ENCODE measurements around the gene PGAP3.
"Not testable (repeated sequence)": the region's sequence is repeated elsewhere in the genome, so short reads cannot be mapped to it uniquely, and the experiment has no call there.

PGAP3 gene

GRCh38 chr17:39715375-39716072 lies 27.7 kb upstream of the PGAP3 start:
- no peak for DNase-seq (ENCODE audit: low spot score)

GRCh38 chr17:39714234-39714633 lies 26.4 kb upstream of the PGAP3 start:
- DNase-seq (ENCODE audit: low spot score), result no peak

GRCh38 chr17:39711851-39712250 lies 24.0 kb upstream of the PGAP3 start:
- no peak for DNase-seq (ENCODE audit: low spot score)

GRCh38 chr17:39711071-39711470 lies 23.2 kb upstream of the PGAP3 start:
- DNase-seq (ENCODE audit: low spot score), result not testable (repeated sequence)

- no peak for DNase-seq (ENCODE audit: low spot score)
These were observed 22.4 kb upstream of the PGAP3 start for GRCh38 chr17:39709998-39710964.

GRCh38 chr17:39709319-39709997 lies 21.6 kb upstream of the PGAP3 start:
- no peak for DNase-seq (ENCODE audit: low spot score)

- DNase-seq (ENCODE audit: low spot score), result no peak
These were observed 19.1 kb upstream of the PGAP3 start for GRCh38 chr17:39706921-39707337.

- DNase-seq (ENCODE audit: low spot score), result no peak
These were observed 18.5 kb upstream of the PGAP3 start for GRCh38 chr17:39706383-39706782.

- DNase-seq (ENCODE audit: low spot score), result no peak
These were observed 18.0 kb upstream of the PGAP3 start for GRCh38 chr17:39705786-39706348.

- no peak for DNase-seq (ENCODE audit: low spot score)
These were observed 17.1 kb upstream of the PGAP3 start for GRCh38 chr17:39704821-39705551.

- DNase-seq (ENCODE audit: low spot score), result no peak
These were observed 16.1 kb upstream of the PGAP3 start for GRCh38 chr17:39703913-39704312.

- DNase-seq (ENCODE audit: low spot score), result peak; percentile 65
These were observed 15.3 kb upstream of the PGAP3 start for GRCh38 chr17:39702901-39703893.

GRCh38 chr17:39701784-39702422 lies 14.0 kb upstream of the PGAP3 start:
- DNase-seq (ENCODE audit: low spot score), result no peak

- no peak for DNase-seq (ENCODE audit: low spot score)
These were observed 13.3 kb upstream of the PGAP3 start for GRCh38 chr17:39701012-39701783.

GRCh38 chr17:39700148-39700987 lies 12.5 kb upstream of the PGAP3 start:
- no peak for DNase-seq (ENCODE audit: low spot score)

- DNase-seq (ENCODE audit: low spot score), result no peak
These were observed 11.9 kb upstream of the PGAP3 start, which contains the start of gene ERBB2 for GRCh38 chr17:39699818-39700147. Gene ERBB2 (plus strand): TSS chr17:39700064. CDS start chr17:39700239, 175 bp downstream.

GRCh38 chr17:39699157-39699817 lies 11.4 kb upstream of the PGAP3 start:
- not testable (repeated sequence) for DNase-seq (ENCODE audit: low spot score)
